ENCODE results near the gene STAT5B.
"Not testable (repeated sequence)": the region's sequence is repeated elsewhere in the genome, so short reads cannot be mapped to it uniquely, and the experiment has no call there.

STAT5B gene

GRCh38 chr17:42276359-42276608 is at the start of gene STAT5B:
Gene STAT5B (minus strand): TSS chr17:42276391. CDS start chr17:42232127, 44,264 bp downstream.
- DNase-seq (ENCODE audit: low read depth) = no peak

GRCh38 chr17:42325026-42325425 is 48.8 kb upstream of the STAT5B start:
- DNase-seq (ENCODE audit: low read depth) = peak; percentile 82

- DNase-seq (ENCODE audit: low read depth) = no peak
These were observed 47.1 kb upstream of the STAT5B start for GRCh38 chr17:42323268-42323773.

GRCh38 chr17:42322382-42323267 is 46.4 kb upstream of the STAT5B start:
- peak; percentile 89 for DNase-seq (ENCODE audit: low read depth)

GRCh38 chr17:42321555-42321954 is 45.4 kb upstream of the STAT5B start:
- DNase-seq (ENCODE audit: low read depth) = no peak

DNA sequence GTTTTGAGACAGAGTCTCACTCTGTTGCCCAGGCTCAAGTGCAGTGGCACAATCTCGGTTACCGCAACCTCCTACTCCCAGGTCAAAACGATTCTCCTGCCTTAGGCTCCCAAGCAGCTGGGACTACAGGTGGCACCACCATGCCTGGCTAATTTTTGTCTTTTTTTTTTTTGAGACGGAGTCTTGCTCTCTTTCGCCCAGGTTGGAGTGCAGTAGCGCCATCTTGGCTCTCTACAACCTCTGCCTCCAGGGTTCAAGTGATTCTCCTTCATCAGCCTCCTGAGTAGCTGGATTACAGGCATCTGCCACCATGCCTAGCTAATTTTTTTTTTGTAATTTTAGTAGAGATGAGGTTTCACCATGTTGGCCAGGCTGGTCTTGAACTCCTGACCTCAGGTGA is 41.8 kb upstream of the STAT5B start:
- DNase-seq (ENCODE audit: low read depth) = not testable (repeated sequence)

DNA sequence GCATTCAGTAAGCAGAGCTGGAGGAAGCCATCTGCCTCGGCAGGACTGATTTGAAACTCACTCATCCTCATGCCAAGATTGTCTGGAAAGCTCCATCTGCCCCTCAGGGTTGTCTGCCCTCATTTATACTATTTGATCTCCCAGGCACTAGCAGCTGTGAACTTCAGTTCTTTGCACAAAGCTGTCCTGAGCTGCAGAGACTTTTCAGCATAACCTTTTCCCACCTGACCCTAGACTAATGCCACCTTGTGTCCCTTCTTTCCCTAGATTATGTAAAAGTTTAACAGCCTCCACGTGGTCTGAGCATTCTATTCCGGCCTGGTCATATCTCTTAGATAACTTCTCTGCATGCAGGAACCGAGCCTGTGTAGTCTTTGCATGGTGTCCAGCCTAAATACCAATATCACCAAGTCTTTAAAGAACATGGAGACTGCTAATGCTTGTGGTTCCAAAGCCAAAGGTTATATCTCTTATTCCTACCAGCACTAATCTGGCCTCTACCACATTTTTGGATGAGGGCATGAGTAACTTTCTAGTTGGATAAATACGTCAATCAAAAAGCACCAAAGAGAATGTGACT is 41.2 kb upstream of the STAT5B start:
- no peak for DNase-seq (ENCODE audit: low read depth)

- no peak for DNase-seq (ENCODE audit: low read depth)
These were observed 40.6 kb upstream of the STAT5B start for GRCh38 chr17:42316755-42317154.

DNA sequence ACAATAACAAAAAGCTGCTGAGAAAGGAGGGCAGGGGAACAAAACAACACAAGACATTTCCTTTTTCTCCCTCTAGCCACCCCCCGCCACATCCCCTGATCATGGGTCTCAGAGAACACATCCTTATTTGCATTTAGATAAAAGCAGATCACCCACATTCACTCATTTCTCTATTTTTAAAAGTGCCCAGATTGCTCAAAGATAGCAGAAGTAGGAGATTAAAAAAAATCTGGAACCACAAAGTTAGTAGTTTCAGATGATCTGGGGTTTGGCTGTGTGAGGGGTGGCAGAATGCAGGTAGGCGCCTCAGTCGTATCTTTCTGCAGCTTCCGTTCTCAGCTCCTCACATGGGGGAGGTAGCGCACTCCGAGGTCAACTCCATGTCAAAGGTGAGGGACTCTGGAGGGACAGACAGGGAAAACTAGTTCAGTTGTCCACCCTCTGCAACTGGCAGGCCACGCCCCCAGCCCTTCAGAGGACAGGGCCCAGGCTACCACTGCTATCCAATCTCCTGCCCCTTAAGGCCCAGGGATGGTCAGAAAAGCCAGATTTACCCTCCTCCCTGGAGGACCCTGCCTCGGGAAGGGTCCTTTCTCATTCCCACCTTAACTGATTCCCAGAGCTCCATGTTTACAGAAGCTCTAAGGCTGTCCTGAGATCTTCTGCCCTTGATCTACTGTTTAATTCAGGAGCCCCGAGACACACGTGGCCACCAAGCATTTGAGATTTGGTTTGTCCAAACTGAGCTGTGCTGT is 39.4 kb upstream of the STAT5B start:
- no peak for DNase-seq (ENCODE audit: low read depth)

DNA sequence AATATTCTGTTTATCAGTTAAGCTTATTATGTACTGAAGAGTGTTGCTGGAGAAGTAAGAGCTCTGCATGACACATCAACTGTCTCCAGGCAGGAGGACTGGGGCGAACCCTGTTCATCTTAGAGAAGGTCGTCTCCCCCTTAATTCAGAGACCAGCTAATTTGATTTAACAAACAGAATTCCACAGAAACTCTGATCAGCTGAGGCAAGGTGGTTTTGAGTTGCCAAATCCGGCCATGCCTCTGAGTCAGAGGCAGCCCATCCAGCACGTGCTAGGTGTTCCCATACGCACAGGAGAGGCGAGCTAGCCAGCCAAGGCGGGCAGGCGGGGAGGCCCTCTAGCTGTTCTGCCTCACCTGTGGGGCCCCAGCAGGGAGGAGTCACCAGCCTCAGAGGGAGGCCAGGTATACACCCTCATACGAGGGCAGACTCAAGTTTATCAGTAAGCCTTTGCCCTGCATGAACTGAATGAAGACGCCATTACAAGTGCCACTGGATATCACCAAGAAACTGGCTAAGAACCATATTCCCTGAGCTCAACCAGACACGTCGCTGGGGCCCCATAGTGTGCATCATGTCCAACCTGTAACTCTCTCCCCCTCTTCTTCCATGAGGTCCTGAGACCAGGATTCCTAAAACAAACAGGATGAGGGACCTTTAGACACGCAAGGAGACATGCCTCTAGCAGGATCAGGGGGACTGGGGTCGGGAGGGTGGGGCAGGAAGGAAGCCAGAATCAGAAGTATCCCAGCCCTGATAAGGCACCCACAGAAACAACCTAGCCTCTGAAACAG is 37.8 kb upstream of the STAT5B start:
- no peak for DNase-seq (ENCODE audit: low read depth)

DNA sequence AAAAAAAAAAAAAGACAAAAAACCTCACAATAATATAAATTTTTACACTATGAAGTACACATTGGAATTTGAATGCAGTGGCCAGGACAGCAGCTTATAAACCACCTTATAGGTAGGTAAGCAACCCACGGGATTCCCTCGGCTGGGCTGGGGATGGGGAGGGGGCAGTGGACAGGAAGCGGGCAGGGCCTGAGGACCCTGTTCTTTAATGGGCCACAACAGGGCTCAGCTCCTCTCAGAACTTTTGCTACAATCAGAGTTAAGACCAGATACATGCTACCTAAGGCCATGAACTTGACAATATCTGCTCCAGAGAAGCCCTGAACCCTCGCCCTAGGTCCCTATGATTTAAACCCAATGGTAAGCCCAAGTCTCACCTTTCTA is 37.2 kb upstream of the STAT5B start:
- no peak for DNase-seq (ENCODE audit: low read depth)

GRCh38 chr17:42312285-42313130 is 36.3 kb upstream of the STAT5B start:
- DNase-seq (ENCODE audit: low read depth) = peak; percentile 64

- no peak for DNase-seq (ENCODE audit: low read depth)
These were observed 35.8 kb upstream of the STAT5B start for GRCh38 chr17:42312035-42312284.

DNA sequence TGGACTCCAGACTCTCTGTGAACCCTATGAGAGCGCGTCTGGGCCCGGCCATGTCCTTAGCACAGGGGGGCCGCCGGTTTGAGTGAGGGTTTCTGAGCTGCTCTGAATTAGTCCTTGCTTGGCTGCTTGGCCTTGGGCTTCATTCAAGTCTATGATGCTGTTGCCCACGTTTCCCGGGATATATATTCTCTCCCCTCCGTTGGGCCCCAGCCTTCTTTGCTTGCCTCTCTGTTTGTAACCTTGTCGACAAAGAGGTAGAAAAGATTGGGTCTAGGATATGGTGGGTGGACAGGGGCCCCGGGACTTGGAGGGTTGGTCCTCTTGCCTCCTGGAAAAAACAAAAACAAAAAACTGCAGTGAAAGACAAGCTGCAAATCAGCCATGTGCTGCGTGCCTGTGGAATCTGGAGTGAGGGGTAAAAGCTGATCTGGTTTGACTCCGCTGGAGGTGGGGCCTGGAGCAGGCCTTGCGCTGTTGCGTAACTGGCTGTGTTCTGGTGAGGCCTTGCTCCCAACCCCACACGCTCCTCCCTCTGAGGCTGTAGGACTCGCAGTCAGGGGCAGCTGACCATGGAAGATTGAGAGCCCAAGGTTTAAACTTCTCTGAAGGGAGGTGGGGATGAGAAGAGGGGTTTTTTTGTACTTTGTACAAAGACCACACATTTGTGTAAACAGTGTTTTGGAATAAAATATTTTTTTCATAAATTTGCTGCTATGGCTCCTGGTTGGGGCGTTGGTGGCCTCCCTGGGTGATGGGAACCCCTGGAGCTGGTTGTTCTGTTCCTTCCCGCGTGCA is 35.2 kb upstream of the STAT5B start:
- peak; percentile 79 for DNase-seq (ENCODE audit: low read depth)

- DNase-seq (ENCODE audit: low read depth) = no peak
These were observed 34.6 kb upstream of the STAT5B start for GRCh38 chr17:42310787-42311215.

GRCh38 chr17:42309986-42310786 is 34.0 kb upstream of the STAT5B start:
- no peak for DNase-seq (ENCODE audit: low read depth)

GRCh38 chr17:42309142-42309541 is 33.0 kb upstream of the STAT5B start:
- no peak for DNase-seq (ENCODE audit: low read depth)

GRCh38 chr17:42308446-42308845 is 32.3 kb upstream of the STAT5B start:
- no peak for DNase-seq (ENCODE audit: low read depth)

DNA sequence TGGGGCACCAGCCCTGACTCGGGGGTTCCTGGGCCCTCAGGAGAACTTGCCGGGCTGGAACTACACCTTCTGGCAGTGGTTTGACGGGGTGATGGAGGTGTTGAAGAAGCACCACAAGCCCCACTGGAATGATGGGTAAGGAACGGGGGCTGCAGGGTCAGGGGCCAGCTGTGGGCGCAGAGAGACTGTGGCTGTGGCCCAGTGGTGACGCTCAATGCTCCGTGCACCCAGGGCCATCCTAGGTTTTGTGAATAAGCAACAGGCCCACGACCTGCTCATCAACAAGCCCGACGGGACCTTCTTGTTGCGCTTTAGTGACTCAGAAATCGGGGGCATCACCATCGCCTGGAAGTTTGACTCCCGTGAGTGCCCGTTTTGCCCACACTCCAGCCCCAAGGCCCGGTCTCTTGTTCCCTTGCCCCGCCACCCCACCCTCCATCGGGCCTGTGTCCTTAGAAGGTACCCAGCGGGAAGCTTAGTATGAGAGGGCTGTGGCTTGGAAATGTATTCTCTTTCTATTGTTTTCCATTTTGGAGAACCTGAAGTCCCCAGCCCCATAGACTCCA is 31.3 kb upstream of the STAT5B start:
- no peak for DNase-seq (ENCODE audit: low read depth)

GRCh38 chr17:42306385-42306667 is 30.1 kb upstream of the STAT5B start:
- no peak for DNase-seq (ENCODE audit: low read depth)

Data from GM04504 (cell line).